Activated T-cell treated with anti-CD3 and anti-CD28 coated beads, Interleukin-2, amount 50 U/mL, for 48 hours (primary cell): Measurements from ENCODE around the gene PLRG1.

Experiments
- DNase-seq, 2 experiments: peaks; one replicate each; pipeline ENCODE4 v3.0.0-alpha.2; 2020

PLRG1 gene

GRCh38 chr4:154573190-154573870 lies 23.1 kb upstream of the PLRG1 start:
- no peak for DNase-seq

- no peak for DNase-seq
Measured at GRCh38 chr4:154569584-154569983, 19.4 kb upstream of the PLRG1 start.

GRCh38 chr4:154569028-154569427 lies 18.8 kb upstream of the PLRG1 start:
- DNase-seq = no peak

- DNase-seq = no peak
Measured at GRCh38 chr4:154566639-154567204, 16.5 kb upstream of the PLRG1 start.

GRCh38 chr4:154565704-154566103 lies 15.5 kb upstream of the PLRG1 start:
- no peak for DNase-seq

GRCh38 chr4:154564311-154564710 lies 14.1 kb upstream of the PLRG1 start:
- DNase-seq = no peak

- DNase-seq = no peak
Measured at GRCh38 chr4:154562697-154563254, 12.6 kb upstream of the PLRG1 start, which contains the start of gene FGB. TSS of gene FGB (plus strand) at chr4:154563011. CDS start at chr4:154563019, 8 bp downstream.

- no peak for DNase-seq
Measured at GRCh38 chr4:154560824-154561231, 10.6 kb upstream of the PLRG1 start.

GRCh38 chr4:154560419-154560801 lies 10.2 kb upstream of the PLRG1 start:
- no peak for DNase-seq

- DNase-seq = peak; percentile 18 to 21
Measured at GRCh38 chr4:154559494-154560418, 9.6 kb upstream of the PLRG1 start.

GRCh38 chr4:154559141-154559493 lies 8.9 kb upstream of the PLRG1 start:
- DNase-seq = no peak

- peak; percentile 75 to 77 for DNase-seq
Measured at GRCh38 chr4:154551872-154552686, 1.9 kb upstream of the PLRG1 start.

- DNase-seq = no peak
Measured at GRCh38 chr4:154545689-154546088, 4.5 kb downstream of the PLRG1 start.

GRCh38 chr4:154542271-154542879 lies 7.8 kb downstream of the PLRG1 start:
- no peak for DNase-seq

- DNase-seq = no peak
Measured at GRCh38 chr4:154534296-154534695, 15.9 kb downstream of the PLRG1 start.

- DNase-seq = no peak
Measured at GRCh38 chr4:154529728-154530519, 20.3 kb downstream of the PLRG1 start.

GRCh38 chr4:154528869-154529268 lies 21.3 kb downstream of the PLRG1 start:
- DNase-seq = no peak

GRCh38 chr4:154527308-154527707 lies 22.9 kb downstream of the PLRG1 start:
- no peak for DNase-seq

- no peak for DNase-seq
Measured at GRCh38 chr4:154526151-154526550, 24.0 kb downstream of the PLRG1 start.

- no peak for DNase-seq
Measured at GRCh38 chr4:154521607-154522006, 28.6 kb downstream of the PLRG1 start.

GRCh38 chr4:154519214-154519613 lies 31.0 kb downstream of the PLRG1 start:
- DNase-seq = no peak
